ENCODE data around the gene TIMM8B. TPM values are rescaled to one million over a fixed set of nuclear protein-coding genes. Genes with fewer than 3 reads are reported as not detected.

The TIMM8B gene
- total and polyA plus RNA-seq, 9 of the 15 experiments (the other 6 are each of a cell fraction or from before 2014, with no cell fraction given): 95.8 to 338 (median 145) TPM

DNA sequence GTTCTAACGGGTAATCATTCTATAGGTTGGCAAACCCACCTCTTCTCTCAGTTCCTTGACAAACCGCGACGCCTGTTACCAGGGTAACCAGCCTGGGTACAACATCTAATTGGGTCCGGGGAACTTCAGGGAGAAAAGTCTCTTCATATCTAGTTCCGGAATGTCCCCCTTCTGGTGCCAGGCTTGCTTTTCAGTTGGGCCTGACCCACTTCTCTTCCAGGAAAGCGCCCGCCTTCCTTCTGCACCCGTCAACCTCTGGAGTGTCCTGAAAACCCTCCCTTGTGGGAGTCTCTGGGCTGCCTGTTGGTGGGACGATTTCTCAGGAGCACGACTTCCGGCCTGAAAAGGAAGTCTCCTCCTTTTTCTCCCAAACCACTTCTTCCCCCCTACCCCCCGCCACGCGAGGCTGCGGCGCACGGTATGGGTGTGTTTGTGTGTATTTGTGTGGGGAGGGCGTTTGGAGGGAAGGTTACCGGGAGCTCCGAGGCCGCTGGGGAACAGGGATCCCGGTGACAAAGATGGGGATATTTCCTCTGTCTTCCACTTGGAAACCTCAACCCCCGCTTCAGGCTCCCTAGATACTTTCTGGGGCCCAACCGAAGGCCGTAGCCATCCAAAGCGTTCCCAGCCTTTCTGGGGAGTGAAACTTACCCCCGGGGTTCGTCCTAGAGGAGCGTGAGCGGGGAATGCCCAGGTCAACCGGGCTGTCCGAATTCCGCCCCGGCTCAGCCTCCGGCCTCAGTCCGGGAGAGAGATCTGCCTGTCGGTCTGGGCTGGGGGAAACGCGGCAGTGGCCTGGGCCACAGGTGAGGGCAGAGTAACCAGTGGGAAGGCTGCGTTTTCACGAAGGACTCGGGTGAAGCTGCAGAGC, 12.4 kb downstream of the TIMM8B start, which contains the start of the genes NKAPD1 and PIH1D2 (continued):
- TF ChIP-seq, protein P1, sequence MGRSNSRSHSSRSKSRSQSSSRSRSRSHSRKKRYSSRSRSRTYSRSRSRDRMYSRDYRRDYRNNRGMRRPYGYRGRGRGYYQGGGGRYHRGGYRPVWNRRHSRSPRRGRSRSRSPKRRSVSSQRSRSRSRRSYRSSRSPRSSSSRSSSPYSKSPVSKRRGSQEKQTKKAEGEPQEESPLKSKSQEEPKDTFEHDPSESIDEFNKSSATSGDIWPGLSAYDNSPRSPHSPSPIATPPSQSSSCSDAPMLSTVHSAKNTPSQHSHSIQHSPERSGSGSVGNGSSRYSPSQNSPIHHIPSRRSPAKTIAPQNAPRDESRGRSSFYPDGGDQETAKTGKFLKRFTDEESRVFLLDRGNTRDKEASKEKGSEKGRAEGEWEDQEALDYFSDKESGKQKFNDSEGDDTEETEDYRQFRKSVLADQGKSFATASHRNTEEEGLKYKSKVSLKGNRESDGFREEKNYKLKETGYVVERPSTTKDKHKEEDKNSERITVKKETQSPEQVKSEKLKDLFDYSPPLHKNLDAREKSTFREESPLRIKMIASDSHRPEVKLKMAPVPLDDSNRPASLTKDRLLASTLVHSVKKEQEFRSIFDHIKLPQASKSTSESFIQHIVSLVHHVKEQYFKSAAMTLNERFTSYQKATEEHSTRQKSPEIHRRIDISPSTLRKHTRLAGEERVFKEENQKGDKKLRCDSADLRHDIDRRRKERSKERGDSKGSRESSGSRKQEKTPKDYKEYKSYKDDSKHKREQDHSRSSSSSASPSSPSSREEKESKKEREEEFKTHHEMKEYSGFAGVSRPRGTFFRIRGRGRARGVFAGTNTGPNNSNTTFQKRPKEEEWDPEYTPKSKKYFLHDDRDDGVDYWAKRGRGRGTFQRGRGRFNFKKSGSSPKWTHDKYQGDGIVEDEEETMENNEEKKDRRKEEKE (IDR thresholded peaks at IDR 0.05; ENCODE audit: borderline replicate concordance in 1 of 2, control insufficient read depth in 1 of 2, low read depth in 2 of 2, low read length in 1 of 2): peak in 1 of 2 experiments; percentile 78; a peak in 1 of 4 replicates
- TF ChIP-seq, protein P2, sequence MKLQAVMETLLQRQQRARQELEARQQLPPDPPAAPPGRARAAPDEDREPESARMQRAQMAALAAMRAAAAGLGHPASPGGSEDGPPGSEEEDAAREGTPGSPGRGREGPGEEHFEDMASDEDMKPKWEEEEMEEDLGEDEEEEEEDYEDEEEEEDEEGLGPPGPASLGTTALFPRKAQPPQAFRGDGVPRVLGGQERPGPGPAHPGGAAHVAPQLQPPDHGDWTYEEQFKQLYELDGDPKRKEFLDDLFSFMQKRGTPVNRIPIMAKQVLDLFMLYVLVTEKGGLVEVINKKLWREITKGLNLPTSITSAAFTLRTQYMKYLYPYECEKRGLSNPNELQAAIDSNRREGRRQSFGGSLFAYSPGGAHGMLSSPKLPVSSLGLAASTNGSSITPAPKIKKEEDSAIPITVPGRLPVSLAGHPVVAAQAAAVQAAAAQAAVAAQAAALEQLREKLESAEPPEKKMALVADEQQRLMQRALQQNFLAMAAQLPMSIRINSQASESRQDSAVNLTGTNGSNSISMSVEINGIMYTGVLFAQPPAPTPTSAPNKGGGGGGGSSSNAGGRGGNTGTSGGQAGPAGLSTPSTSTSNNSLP (IDR thresholded peaks at IDR 0.05; ENCODE audit: borderline replicate concordance, low read depth, low read length): no peak
- no peak for TF ChIP-seq HDGF (IDR thresholded peaks at IDR 0.05)
- TF ChIP-seq MTA1 (IDR thresholded peaks at IDR 0.05; ENCODE audit: borderline replicate concordance): peak; percentile 66; the same call in 1 of the 2 replicates
- 0 out of 2 replicates have a peak, but pooled peaks have one; percentile 10 for TF ChIP-seq ZNF592 (IDR thresholded peaks at IDR 0.05)
- TF ChIP-seq ZBED1 (IDR thresholded peaks at IDR 0.05): no peak; the same call in 1 of the 2 replicates
- TF ChIP-seq ZBTB8A (IDR thresholded peaks at IDR 0.05; ENCODE audit: partially characterized antibody): no peak
- no peak for TF ChIP-seq SMARCA4 (IDR thresholded peaks at IDR 0.05)
- no peak for TF ChIP-seq SMAD3 (CRISPR knock-in tag; conservative IDR thresholded peaks at IDR 0.05)
- peak; percentile 74; the same call in 1 of the 2 replicates for TF ChIP-seq DPF2 (IDR thresholded peaks at IDR 0.05)
- peak; percentile 92 for TF ChIP-seq TRIM28 (IDR thresholded peaks at IDR 0.05)
- TF ChIP-seq NR2C1 (IDR thresholded peaks at IDR 0.05): peak; percentile 82
- peak; percentile 68; the same call in 1 of the 2 replicates for TF ChIP-seq NR2C1 (tag; IDR thresholded peaks at IDR 0.05)
- no peak for TF ChIP-seq HMGXB4 (CRISPR knock-in tag; IDR thresholded peaks at IDR 0.05)
